SU-DHL-6 (cell line): ENCODE results near the gene CDC20.

Experiments used
- H2AFZ ChIP-seq: fragments of 200-600 bp; sonication (generic); 2 replicates; pipeline ENCODE4 v1.6.1; 2014; ENCODE audit warnings: low read depth, mild to moderate bottlenecking, moderate library complexity, mixed read lengths, antibody characterized with exemption, low read length; ENCODE audit not compliant: severe bottlenecking
- H3F3A ChIP-seq: fragments of 200-600 bp; shearing (Covaris generic); 2 replicates; pipeline ENCODE4 v1.6.0; 2016; ENCODE audit warnings: antibody characterized with exemption, mild to moderate bottlenecking; ENCODE audit not compliant: insufficient read depth
- H3K27ac ChIP-seq: fragments of 200-600 bp; sonication (generic); 2 replicates; pipeline ENCODE4 v1.5.1; 2016; ENCODE audit warnings: low read depth, mild to moderate bottlenecking, low read length, moderate library complexity, mixed read lengths
- H3K27me3 ChIP-seq: fragments of 200-600 bp; sonication (generic), shearing (Covaris generic); 2 replicates; pipeline ENCODE4 v1.6.0; 2014; ENCODE audit warnings: mild to moderate bottlenecking, low read length
- H3K36me3 ChIP-seq: fragments of 200-600 bp; sonication (generic); 2 replicates; pipeline ENCODE4 v1.6.1; 2014; ENCODE audit warnings: mild to moderate bottlenecking, low read length, mixed read lengths
- H3K4me2 ChIP-seq: fragments of 300-600, 200-600 bp; shearing (Covaris generic), sonication (generic); 2 replicates; pipeline ENCODE4 v1.6.0; 2014; ENCODE audit warnings: low read length, low read depth, mild to moderate bottlenecking; ENCODE audit not compliant: poor library complexity, severe bottlenecking
- H3K4me3 ChIP-seq: fragments of 200-600 bp; sonication (generic); 2 replicates; pipeline ENCODE4 v1.5.1; 2014; ENCODE audit warnings: antibody characterized with exemption, low read length, mild to moderate bottlenecking, mixed read lengths; ENCODE audit not compliant: insufficient read depth, poor library complexity, severe bottlenecking
- H3K79me2 ChIP-seq: fragments of 200-600 bp; sonication (generic); 2 replicates; pipeline ENCODE4 v1.6.1; 2014; ENCODE audit warnings: mild to moderate bottlenecking, low read length, moderate library complexity; ENCODE audit not compliant: insufficient read depth
- H3K9ac ChIP-seq: fragments of 200-600 bp; sonication (generic); 2 replicates; pipeline ENCODE4 v1.7.0; 2014; ENCODE audit warnings: mild to moderate bottlenecking, low read length
- H3K9me2 ChIP-seq: fragments of 200-600 bp; sonication (generic); replicated peaks from 2 replicates; pipeline ENCODE4 v1.6.1; 2014; ENCODE audit warnings: low read length; ENCODE audit not compliant: insufficient read depth
- H3K9me3 ChIP-seq: fragments of 200-600 bp; sonication (generic); 2 replicates; pipeline ENCODE4 v1.6.1; 2014; ENCODE audit warnings: low read length, mixed read lengths; ENCODE audit not compliant: insufficient read depth
- H4K20me1 ChIP-seq: fragments of 200-600 bp; sonication (generic); 2 replicates; pipeline ENCODE4 v1.6.1; 2014; ENCODE audit warnings: low read depth, mild to moderate bottlenecking, antibody characterized with exemption, low read length, moderate library complexity, mixed read lengths
- EZH2phosphoT487 ChIP-seq: fragments of 200-600 bp; sonication (generic), shearing (Covaris generic); conservative IDR thresholded peaks from 2 replicates; pipeline ENCODE4 v1.6.1; 2018; ENCODE audit warnings: mild to moderate bottlenecking, antibody characterized with exemption, low read length, moderate library complexity, mixed read lengths
- TF ChIP-seq, protein P1 (sequence below): fragments of 200-600 bp; sonication (generic); IDR thresholded peaks from one replicate; pipeline ENCODE4 v1.5.1; 2017; ENCODE audit warnings: antibody characterized with exemption, mild to moderate bottlenecking, low read length, moderate library complexity; ENCODE audit not compliant: insufficient read depth, poor library complexity, severe bottlenecking

CDC20 gene

DNA sequence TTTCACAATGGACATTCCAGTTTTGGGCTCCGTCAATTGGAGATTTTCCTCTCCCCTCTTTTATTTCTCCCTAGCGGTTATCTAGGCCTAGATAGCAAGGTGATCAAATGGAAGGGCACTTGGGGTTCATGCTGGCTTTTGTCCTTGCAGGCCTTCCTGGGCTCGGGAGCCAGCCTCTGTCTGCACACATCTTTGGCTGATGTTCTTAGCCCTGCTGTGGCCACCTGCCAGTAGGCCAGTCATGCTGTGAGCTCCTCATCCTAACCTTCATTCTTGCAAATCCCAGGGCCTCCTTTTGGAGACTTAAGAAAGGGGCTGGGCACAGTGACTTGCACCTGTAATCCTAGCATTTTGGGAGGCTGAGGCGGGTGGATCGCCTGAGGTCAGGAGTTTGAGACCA is 44.5 kb upstream of the CDC20 start:
- no peaks in the 10 kb centered on the region for H3K9me3 ChIP-seq
- H3K9ac ChIP-seq: no peak overlapping the region
- no peak overlapping the region for H2AFZ ChIP-seq
- H3K9me2 ChIP-seq: no peaks in the 10 kb centered on the region
- H3F3A ChIP-seq: no peaks in the 10 kb centered on the region
- no peaks in the 10 kb centered on the region for H3K27me3 ChIP-seq
- H3K36me3 ChIP-seq: no peaks in the 10 kb centered on the region
- no peaks in the 10 kb centered on the region for H3K79me2 ChIP-seq
- TF ChIP-seq, protein P1, sequence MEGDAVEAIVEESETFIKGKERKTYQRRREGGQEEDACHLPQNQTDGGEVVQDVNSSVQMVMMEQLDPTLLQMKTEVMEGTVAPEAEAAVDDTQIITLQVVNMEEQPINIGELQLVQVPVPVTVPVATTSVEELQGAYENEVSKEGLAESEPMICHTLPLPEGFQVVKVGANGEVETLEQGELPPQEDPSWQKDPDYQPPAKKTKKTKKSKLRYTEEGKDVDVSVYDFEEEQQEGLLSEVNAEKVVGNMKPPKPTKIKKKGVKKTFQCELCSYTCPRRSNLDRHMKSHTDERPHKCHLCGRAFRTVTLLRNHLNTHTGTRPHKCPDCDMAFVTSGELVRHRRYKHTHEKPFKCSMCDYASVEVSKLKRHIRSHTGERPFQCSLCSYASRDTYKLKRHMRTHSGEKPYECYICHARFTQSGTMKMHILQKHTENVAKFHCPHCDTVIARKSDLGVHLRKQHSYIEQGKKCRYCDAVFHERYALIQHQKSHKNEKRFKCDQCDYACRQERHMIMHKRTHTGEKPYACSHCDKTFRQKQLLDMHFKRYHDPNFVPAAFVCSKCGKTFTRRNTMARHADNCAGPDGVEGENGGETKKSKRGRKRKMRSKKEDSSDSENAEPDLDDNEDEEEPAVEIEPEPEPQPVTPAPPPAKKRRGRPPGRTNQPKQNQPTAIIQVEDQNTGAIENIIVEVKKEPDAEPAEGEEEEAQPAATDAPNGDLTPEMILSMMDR: no peak
- TF ChIP-seq EZH2phosphoT487: no peak
- H3K27ac ChIP-seq: no peak overlapping the region
- H3K4me3 ChIP-seq: no peak overlapping the region
- no peaks in the 10 kb centered on the region for H4K20me1 ChIP-seq
- no peak overlapping the region for H3K4me2 ChIP-seq

DNA sequence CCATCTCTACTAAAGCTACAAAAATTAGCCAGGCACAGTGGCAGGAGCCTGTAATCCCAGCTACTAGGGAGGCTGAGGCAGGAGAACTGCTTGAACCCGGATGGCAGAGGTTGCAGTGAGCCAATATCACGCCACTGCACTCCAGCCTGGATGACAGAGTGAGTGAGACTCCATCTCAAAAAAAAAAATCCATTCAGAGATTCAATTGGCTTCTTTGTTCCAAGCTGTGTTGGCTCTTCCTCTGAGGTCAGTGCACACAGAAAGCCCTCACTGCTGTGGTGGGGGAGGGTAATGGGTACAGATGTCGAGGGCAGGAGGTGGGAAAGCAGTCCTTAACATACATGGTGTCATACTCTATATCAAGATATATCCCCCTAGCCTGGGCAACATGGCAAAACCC is 43.3 kb upstream of the CDC20 start:
- H3K4me2 ChIP-seq: no peak overlapping the region
- no peaks in the 10 kb centered on the region for H3F3A ChIP-seq
- H3K9ac ChIP-seq: no peak overlapping the region
- H3K79me2 ChIP-seq: no peaks in the 10 kb centered on the region
- H3K36me3 ChIP-seq: no peaks in the 10 kb centered on the region
- H3K9me2 ChIP-seq: no peaks in the 10 kb centered on the region
- TF ChIP-seq, protein P1: no peak
- TF ChIP-seq EZH2phosphoT487: no peak
- H3K27me3 ChIP-seq: no peaks in the 10 kb centered on the region
- H3K9me3 ChIP-seq: no peaks in the 10 kb centered on the region
- H3K27ac ChIP-seq: no peak overlapping the region
- H4K20me1 ChIP-seq: no peaks in the 10 kb centered on the region
- no peak overlapping the region for H2AFZ ChIP-seq
- H3K4me3 ChIP-seq: no peak overlapping the region

DNA sequence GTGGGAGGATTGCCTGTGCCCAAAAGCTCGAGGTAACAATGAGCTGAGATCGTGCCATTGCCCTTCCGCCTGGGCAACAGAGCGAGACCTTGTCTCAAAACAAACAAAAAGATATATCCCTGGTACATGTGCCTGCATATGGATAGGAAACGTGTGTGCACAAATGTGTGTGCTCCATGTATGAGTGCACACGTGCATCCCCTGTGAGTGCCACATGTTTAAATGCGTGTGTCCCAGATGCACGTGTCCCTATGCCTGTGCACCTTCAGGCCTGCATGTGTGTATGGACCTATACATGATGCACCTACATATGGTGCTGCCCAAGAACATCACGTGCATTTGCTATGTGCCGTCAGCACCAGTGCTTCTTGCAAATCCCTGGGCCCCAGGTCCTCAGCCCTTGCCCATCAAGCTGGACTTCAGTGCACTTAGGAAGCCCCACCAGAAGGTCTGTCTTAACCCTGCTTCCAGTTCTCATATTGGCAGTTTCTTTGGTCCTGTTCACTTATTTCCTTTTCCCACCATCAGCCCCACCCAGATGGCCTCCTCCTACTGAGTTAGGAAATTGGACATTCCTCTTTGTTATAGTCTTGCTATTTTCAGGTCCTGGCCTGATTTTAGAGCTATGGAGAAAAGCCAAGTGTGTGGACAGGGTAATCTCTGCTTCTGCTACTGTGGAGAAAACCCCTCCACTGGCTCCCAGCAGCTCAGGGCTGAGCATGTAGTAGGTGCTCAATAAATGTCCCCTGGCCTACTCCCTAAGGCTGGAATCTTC is 42.6 kb upstream of the CDC20 start:
- Histone ChIP-seq H3K9me2 (no peaks in the 10 kb centered on the region), H3K27me3 (no peaks in the 10 kb centered on the region), H3K4me3 (no peak overlapping the region), H3K4me2 (no peak overlapping the region), H2AFZ (no peak overlapping the region), H3K9me3 (no peaks in the 10 kb centered on the region), H3F3A (no peaks in the 10 kb centered on the region), H3K9ac (no peak overlapping the region), H3K36me3 (no peaks in the 10 kb centered on the region), H3K27ac (no peak overlapping the region), H3K79me2 (no peaks in the 10 kb centered on the region), H4K20me1 (no peaks in the 10 kb centered on the region)
- TF ChIP-seq, protein P1: no peak
- no peak for TF ChIP-seq EZH2phosphoT487
